Measurements from ENCODE around the gene ACKR3. TPM values are rescaled to one million over a fixed set of nuclear protein-coding genes. Genes with fewer than 3 reads are reported as not detected.

Gene ACKR3
- total RNA-seq, 3 donors from 2014 or later = 15.1 to 39.4 (median 23.6) TPM

DNA sequence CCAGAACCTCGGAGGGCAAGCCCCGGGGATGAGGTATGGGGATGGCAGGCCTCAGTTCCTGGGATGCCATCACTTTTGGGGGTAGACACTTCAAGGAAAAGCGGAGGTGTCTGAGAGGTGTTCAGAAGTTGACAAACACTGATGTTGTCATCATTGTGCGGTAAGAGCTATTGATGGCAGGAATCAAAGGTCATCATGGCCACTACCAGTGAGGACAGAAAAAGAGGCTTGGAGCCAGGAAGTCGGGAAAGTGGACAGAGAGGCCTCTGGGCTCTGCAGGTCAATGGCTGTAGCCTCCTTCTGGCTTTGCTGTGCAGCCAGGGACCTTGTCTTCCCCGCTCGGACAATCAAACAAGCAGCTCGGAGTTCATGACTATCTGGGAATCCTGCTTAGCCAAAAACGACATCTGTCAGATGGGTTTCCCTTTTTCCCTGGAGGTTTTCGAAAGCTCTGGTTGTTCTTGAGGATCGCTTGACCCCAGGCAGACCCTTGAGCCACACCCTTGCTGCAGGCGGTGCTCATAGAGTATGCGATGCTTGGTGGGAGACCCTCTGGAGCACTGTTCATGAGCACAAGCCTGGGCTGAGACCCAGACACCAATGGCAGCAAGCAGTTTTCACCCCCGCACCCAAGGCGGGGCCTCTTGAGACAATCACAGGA is 19.4 kb downstream of the ACKR3 start:
- no peak for DNase-seq (ENCODE audit: low spot score in 2 of 2)
- Histone ChIP-seq H3K27me3 (no peaks in the 10 kb centered on the region), H3K27ac (no peak overlapping the region), H3K4me1 (no peaks in the 10 kb centered on the region), H3K4me3 (no peak overlapping the region), H3K36me3 (no peaks in the 10 kb centered on the region), H3K9me3 (no peaks in the 10 kb centered on the region)
- intact Hi-C loops (cut with DNase I; ENCODE audit: low total_unique reads) = no loop called here
- TF ChIP-seq POLR2A (IDR thresholded peaks at IDR 0.05) (no peak), POLR2AphosphoS5 (IDR thresholded peaks at IDR 0.05) (no peak), CTCF (IDR thresholded peaks at IDR 0.05) (no peak)

- no peak for DNase-seq (ENCODE audit: low spot score in 2 of 2)
- intact Hi-C loops (cut with DNase I; ENCODE audit: low total_unique reads) = no loop called here
- H3K9me3 ChIP-seq = no peaks in the 10 kb centered on the region
Measured at GRCh38 chr2:236590846-236591245, 21.2 kb downstream of the ACKR3 start.

DNA sequence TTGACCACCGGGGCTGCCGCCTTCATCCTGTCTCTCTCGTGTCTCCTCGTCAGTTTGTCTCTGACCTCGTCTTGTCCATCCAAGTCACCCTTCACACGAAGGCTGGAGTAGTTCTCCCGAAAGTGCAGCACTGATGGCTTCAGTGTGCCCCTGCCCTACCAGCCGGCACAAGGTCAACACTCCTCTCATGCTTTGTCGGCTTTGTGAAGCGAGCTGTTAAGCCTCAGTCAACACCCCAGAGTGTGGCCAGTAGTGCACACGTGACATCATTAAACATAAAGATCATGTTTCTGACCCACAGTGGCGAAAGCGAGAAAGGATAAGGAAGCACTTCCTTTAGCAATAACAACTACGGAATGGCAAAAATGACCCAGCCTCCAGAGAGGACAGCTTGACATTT is 23.2 kb downstream of the ACKR3 start:
- no peak for DNase-seq (ENCODE audit: low spot score in 2 of 2)

More at GRCh38 chr2:236590846-236591245, 21.2 kb downstream of the ACKR3 start:
- H3K36me3 ChIP-seq = no peaks in the 10 kb centered on the region
- H3K27ac ChIP-seq = no peak overlapping the region
- no peak overlapping the region for H3K4me3 ChIP-seq
- TF ChIP-seq CTCF (IDR thresholded peaks at IDR 0.05) (no peak), POLR2A (IDR thresholded peaks at IDR 0.05) (no peak), POLR2AphosphoS5 (IDR thresholded peaks at IDR 0.05) (no peak)
- H3K4me1 ChIP-seq = no peaks in the 10 kb centered on the region
- no peaks in the 10 kb centered on the region for H3K27me3 ChIP-seq

GRCh38 chr2:236593531-236593930 is 23.9 kb downstream of the ACKR3 start:
- Histone ChIP-seq H3K27me3 (no peaks in the 10 kb centered on the region), H3K36me3 (no peaks in the 10 kb centered on the region), H3K9me3 (no peaks in the 10 kb centered on the region), H3K27ac (no peak overlapping the region), H3K4me1 (no peaks in the 10 kb centered on the region), H3K4me3 (no peak overlapping the region)
- TF ChIP-seq POLR2AphosphoS5 (IDR thresholded peaks at IDR 0.05) (no peak), CTCF (IDR thresholded peaks at IDR 0.05) (no peak), POLR2A (IDR thresholded peaks at IDR 0.05) (no peak)
- intact Hi-C loops (cut with DNase I; ENCODE audit: low total_unique reads) = no loop called here
- DNase-seq (ENCODE audit: low spot score in 2 of 2) = no peak

More for the DNA sequence above, 23.2 kb downstream of the ACKR3 start:
- Histone ChIP-seq H3K4me1 (no peaks in the 10 kb centered on the region), H3K4me3 (no peak overlapping the region), H3K36me3 (no peaks in the 10 kb centered on the region), H3K27me3 (no peaks in the 10 kb centered on the region), H3K9me3 (no peaks in the 10 kb centered on the region), H3K27ac (no peak overlapping the region)
- TF ChIP-seq POLR2AphosphoS5 (IDR thresholded peaks at IDR 0.05) (no peak), POLR2A (IDR thresholded peaks at IDR 0.05) (no peak), CTCF (IDR thresholded peaks at IDR 0.05) (no peak)
- intact Hi-C loops (cut with DNase I; ENCODE audit: low total_unique reads) = no loop called here

- Histone ChIP-seq H3K27ac (no peak overlapping the region), H3K9me3 (no peaks in the 10 kb centered on the region), H3K27me3 (no peaks in the 10 kb centered on the region), H3K4me1 (no peaks in the 10 kb centered on the region), H3K36me3 (no peaks in the 10 kb centered on the region), H3K4me3 (no peak overlapping the region)
- TF ChIP-seq POLR2A (IDR thresholded peaks at IDR 0.05) (no peak), POLR2AphosphoS5 (IDR thresholded peaks at IDR 0.05) (no peak), CTCF (IDR thresholded peaks at IDR 0.05) (no peak)
- DNase-seq (ENCODE audit: low spot score in 2 of 2) = no peak
- intact Hi-C loops (cut with DNase I; ENCODE audit: low total_unique reads) = no loop called here
Measured at GRCh38 chr2:236593956-236594355, 24.3 kb downstream of the ACKR3 start.

All from breast epithelium (tissue), 4 donors.